Measurements from ENCODE around the gene GRHL1. TPM values are rescaled to one million over a fixed set of nuclear protein-coding genes. Genes with fewer than 3 reads are reported as not detected.

The GRHL1 gene
- total and polyA plus RNA-seq, 2 experiments from 2014 or later: 0.92 to 1.5 TPM

DNA sequence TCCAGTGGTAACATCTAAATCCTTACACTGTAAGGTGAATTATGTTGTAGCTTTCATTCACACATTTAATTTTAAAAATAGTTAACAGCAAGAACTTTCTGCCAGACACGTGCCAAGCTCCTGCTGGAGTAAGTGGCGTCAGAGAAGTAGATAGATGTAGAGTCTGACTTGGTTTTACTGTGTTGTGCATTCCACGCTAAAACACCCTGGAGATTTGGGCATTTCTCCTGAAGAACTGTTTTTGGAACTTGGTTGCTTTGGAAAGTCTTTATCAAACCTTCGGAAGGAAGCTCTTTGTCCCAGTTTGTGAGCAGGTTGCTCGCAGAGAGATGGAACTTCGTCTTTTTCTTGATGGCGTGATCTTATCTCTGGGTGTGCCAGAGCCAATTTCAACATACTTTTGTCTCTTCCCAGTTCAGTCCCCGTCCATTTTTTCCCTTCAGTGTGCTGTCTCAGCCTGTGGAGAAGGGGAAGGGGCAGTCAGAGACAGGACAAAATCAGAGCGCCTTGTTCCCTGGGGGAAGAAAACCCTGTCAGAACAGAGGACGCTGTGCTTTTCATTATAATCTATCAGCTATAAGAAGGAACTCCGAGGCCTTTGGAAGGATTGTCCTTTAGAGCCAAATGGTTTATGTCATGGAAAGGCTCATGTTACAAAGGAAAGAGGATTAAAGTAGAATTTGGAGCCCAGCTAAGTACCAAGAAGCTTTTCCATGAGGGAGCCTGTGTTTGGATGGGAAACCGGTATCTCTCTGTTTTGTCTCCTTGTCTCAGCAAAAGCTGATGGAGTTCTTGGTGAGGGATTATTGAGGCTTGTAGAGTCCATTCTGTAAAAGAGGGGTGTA is 18.9 kb downstream of the GRHL1 start:
- Histone ChIP-seq H3K27me3 (no peaks in the 10 kb centered on the region), H3K36me3 (no peaks in the 10 kb centered on the region), H3K4me3 (no peak overlapping the region), H3K4me1 (ENCODE audit: low read depth) (peaks cover 39% of the 10 kb centered on the region), H3K9me3 (ENCODE audit: low read depth) (no peaks in the 10 kb centered on the region), H3K27ac (no peak overlapping the region)
- no peak for TF ChIP-seq CTCF (IDR thresholded peaks at IDR 0.05; ENCODE audit: low read depth, low read length)
- DNase-seq (ENCODE audit: low read depth in 1 of 2, low spot score in 1 of 2): peak in 1 of 2 donors; percentile 18

GRCh38 chr2:9971105-9971818 is 19.8 kb downstream of the GRHL1 start:
- no peaks in the 10 kb centered on the region for H3K27me3 ChIP-seq
- no peaks in the 10 kb centered on the region for H3K9me3 ChIP-seq (ENCODE audit: low read depth)
- no peak overlapping the region for H3K27ac ChIP-seq
- H3K4me1 ChIP-seq (ENCODE audit: low read depth): peaks cover 42% of the 10 kb centered on the region
- no peak for TF ChIP-seq CTCF (IDR thresholded peaks at IDR 0.05; ENCODE audit: low read depth, low read length)
- no peak overlapping the region for H3K4me3 ChIP-seq
- peak in 1 of 2 donors; percentile 26 for DNase-seq (ENCODE audit: low read depth in 1 of 2, low spot score in 1 of 2)
- no peaks in the 10 kb centered on the region for H3K36me3 ChIP-seq

DNA sequence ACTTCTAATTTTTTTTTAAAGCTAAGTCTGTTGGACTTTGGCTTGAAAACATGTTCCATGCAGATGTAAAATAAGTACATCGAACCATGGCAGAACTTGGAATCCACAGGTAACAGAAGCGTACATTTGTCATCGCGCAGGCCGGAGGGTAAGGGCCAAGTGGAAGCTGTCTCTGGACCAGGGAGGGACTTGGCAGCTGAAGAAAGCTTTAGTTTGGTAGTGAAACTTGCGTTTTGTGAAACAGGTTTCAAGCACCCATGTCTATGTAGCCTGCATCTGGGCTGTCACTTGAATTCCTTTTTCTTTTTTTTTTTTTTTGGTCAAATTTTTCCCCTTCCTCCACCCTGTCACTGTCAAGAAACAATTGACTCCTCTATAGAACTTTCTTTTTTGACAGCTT is 20.4 kb downstream of the GRHL1 start:
- Histone ChIP-seq H3K36me3 (no peaks in the 10 kb centered on the region), H3K9me3 (ENCODE audit: low read depth) (no peaks in the 10 kb centered on the region), H3K4me3 (no peak overlapping the region), H3K27ac (no peak overlapping the region), H3K4me1 (ENCODE audit: low read depth) (peaks cover 42% of the 10 kb centered on the region), H3K27me3 (no peaks in the 10 kb centered on the region)
- DNase-seq (ENCODE audit: low read depth in 1 of 2, low spot score in 1 of 2): no peak
- no peak for TF ChIP-seq CTCF (IDR thresholded peaks at IDR 0.05; ENCODE audit: low read depth, low read length)

DNA sequence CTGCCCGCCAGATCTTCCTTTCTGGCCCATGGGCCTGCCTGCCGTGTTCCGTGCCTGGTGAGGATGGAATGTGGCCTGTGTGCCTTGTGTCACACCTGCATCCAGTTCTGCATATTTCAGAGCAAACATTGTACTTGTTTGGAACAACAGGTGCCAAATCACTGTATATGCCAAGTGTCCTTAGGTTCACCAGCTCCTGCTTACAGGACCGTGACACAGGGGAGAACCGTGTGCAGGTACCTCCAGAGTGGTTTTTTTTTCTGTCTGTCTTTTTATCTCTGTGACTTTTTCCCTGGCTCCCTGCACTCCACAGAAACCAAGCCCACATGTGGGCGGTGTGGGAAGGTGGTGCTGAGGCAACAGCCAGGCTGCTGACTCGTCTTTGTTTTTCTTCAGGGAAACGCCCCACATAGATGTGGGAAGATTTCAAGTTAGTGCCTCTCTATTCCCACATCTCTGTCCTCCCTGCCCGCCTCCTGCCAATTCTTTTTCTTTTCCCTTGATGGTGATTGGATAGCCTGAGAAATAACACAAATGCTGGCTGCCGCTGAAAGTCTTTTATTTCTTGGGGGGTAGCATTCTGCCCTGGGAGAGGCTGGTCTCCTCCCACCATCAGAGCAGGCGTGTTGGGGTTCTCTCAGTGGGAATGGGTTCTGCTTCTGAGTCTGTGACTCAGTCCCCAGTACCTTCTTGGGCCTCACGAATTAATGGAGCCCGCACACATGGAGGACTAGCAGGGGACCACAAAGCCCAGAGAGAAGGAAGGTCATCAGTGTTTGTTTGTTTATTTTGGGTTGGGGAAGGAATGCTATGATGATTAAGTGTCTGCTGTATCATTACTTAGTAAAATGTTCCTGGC is 21.4 kb downstream of the GRHL1 start:
- H3K36me3 ChIP-seq: no peaks in the 10 kb centered on the region
- no peaks in the 10 kb centered on the region for H3K27me3 ChIP-seq
- no peak for TF ChIP-seq CTCF (IDR thresholded peaks at IDR 0.05; ENCODE audit: low read depth, low read length)
- H3K4me1 ChIP-seq (ENCODE audit: low read depth): peaks cover 42% of the 10 kb centered on the region
- H3K27ac ChIP-seq: no peak overlapping the region
- no peaks in the 10 kb centered on the region for H3K9me3 ChIP-seq (ENCODE audit: low read depth)
- no peak overlapping the region for H3K4me3 ChIP-seq
- DNase-seq (ENCODE audit: low read depth in 1 of 2, low spot score in 1 of 2): peak in 1 of 2 donors; percentile 55

DNA sequence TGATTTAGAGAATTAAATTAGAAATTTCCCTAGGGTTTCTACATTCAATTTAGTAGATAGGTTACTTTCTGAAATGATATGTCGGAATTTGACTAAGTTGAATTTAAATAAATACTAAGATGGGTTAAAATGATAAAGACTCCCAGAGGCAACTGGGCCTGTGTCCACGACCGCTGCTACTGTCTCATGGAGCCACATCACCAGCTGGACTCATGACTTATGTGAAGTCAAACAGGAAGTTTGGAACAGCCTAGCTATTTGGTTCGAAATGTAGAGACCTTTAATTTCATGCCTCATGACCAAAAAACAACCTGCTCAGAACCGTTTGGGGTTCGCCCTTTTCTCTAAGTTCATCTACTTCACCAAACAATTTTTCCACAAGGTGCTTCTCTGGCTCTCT is 22.2 kb downstream of the GRHL1 start:
- H3K4me3 ChIP-seq: no peak overlapping the region
- no peak for TF ChIP-seq CTCF (IDR thresholded peaks at IDR 0.05; ENCODE audit: low read depth, low read length)
- no peaks in the 10 kb centered on the region for H3K36me3 ChIP-seq
- H3K27me3 ChIP-seq: no peaks in the 10 kb centered on the region
- peak overlapping the region; percentile 80 for H3K27ac ChIP-seq
- H3K9me3 ChIP-seq (ENCODE audit: low read depth): no peaks in the 10 kb centered on the region
- H3K4me1 ChIP-seq (ENCODE audit: low read depth): peaks cover 42% of the 10 kb centered on the region
- DNase-seq (ENCODE audit: low read depth in 1 of 2, low spot score in 1 of 2): no peak

Measured in cardiac muscle cell (in vitro differentiated cells and primary cell).